ENCODE data around the gene APBA2.

DNA sequence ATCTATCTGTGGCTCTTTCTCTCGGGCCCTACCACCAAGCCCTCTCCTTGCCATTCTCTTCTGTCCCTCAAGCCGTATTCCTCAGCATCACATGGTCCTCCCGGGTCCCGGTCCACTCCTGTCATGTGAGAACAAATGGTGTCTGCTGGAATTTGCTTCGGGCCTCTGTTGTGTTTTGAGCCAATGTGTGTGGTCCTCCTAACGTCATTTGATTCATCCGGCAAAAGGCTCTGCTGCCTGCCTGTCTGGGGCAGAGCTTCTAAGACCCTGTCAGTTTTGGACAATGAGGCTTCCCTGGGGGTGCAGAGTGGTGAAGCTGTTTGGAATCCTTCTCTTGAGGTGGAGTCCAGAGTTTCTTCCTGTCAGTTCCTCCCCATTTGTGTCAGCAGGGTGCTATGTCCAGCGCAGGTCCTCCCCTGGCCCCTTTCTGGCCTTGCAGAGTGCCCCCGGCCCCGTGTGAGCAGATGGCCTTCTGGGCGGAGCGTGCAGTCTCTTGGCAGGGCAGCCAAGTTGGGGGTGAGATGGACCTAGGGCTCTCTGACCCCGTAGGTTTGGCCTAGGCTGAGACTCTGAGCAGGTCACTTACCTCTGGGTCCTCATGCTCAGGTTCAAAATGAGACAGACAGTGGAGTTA is 93.6 kb downstream of the APBA2 start:
- TF ChIP-seq, protein P1, sequence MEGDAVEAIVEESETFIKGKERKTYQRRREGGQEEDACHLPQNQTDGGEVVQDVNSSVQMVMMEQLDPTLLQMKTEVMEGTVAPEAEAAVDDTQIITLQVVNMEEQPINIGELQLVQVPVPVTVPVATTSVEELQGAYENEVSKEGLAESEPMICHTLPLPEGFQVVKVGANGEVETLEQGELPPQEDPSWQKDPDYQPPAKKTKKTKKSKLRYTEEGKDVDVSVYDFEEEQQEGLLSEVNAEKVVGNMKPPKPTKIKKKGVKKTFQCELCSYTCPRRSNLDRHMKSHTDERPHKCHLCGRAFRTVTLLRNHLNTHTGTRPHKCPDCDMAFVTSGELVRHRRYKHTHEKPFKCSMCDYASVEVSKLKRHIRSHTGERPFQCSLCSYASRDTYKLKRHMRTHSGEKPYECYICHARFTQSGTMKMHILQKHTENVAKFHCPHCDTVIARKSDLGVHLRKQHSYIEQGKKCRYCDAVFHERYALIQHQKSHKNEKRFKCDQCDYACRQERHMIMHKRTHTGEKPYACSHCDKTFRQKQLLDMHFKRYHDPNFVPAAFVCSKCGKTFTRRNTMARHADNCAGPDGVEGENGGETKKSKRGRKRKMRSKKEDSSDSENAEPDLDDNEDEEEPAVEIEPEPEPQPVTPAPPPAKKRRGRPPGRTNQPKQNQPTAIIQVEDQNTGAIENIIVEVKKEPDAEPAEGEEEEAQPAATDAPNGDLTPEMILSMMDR (IDR thresholded peaks at IDR 0.05; ENCODE audit: low read length): no peak
- TF ChIP-seq EZH2phosphoT487 (IDR thresholded peaks at IDR 0.05; ENCODE audit: low read length): no peak
- TF ChIP-seq EZH2 (optimal IDR thresholded peaks at IDR 0.05; ENCODE audit: low read depth, low read length): no peak

Data from MM.1S (cell line).